Fibroblast of skin of back (primary cell): Measurements from ENCODE around the gene ATP5PO.
"Not testable (repeated sequence)": the region's sequence is repeated elsewhere in the genome, so short reads cannot be mapped to it uniquely, and the experiment has no call there.

ENCODE experiments used
- DNase-seq: peaks from one replicate; pipeline ENCODE4 v3.0.0-alpha.2; 2013

ATP5PO gene

GRCh38 chr21:33897739-33898138 lies 17.9 kb downstream of the ATP5PO start:
- no peak for DNase-seq

- DNase-seq, result no peak
Measured at GRCh38 chr21:33897098-33897497, 18.5 kb downstream of the ATP5PO start.

GRCh38 chr21:33896691-33897090 lies 18.9 kb downstream of the ATP5PO start:
- DNase-seq, result no peak

GRCh38 chr21:33895356-33895755 lies 20.2 kb downstream of the ATP5PO start:
- no peak for DNase-seq

- DNase-seq, result peak; percentile 88
Measured at GRCh38 chr21:33894736-33895288, 20.8 kb downstream of the ATP5PO start.

- no peak for DNase-seq
Measured at GRCh38 chr21:33893917-33894316, 21.7 kb downstream of the ATP5PO start.

GRCh38 chr21:33892853-33893252 lies 22.8 kb downstream of the ATP5PO start:
- DNase-seq, result no peak

GRCh38 chr21:33890187-33890586 lies 25.4 kb downstream of the ATP5PO start:
- DNase-seq, result no peak

- DNase-seq, result no peak
Measured at GRCh38 chr21:33886321-33886720, 29.3 kb downstream of the ATP5PO start.

GRCh38 chr21:33885172-33885514 lies 30.5 kb downstream of the ATP5PO start:
- no peak for DNase-seq

GRCh38 chr21:33884376-33885171 lies 31.0 kb downstream of the ATP5PO start:
- peak; percentile 32 for DNase-seq

GRCh38 chr21:33883118-33883517 lies 32.5 kb downstream of the ATP5PO start:
- DNase-seq, result no peak

- DNase-seq, result no peak
Measured at GRCh38 chr21:33881689-33882440, 33.7 kb downstream of the ATP5PO start.

- no peak for DNase-seq
Measured at GRCh38 chr21:33880626-33881025, 35.0 kb downstream of the ATP5PO start.

GRCh38 chr21:33878824-33879223 lies 36.8 kb downstream of the ATP5PO start:
- DNase-seq, result no peak

- DNase-seq, result no peak
Measured at GRCh38 chr21:33875026-33875695, 40.4 kb downstream of the ATP5PO start.

- no peak for DNase-seq
Measured at GRCh38 chr21:33874161-33874560, 41.4 kb downstream of the ATP5PO start.

- no peak for DNase-seq
Measured at GRCh38 chr21:33872881-33873515, 42.6 kb downstream of the ATP5PO start.

- peak; percentile 50 for DNase-seq
Measured at GRCh38 chr21:33871171-33871570, 44.4 kb downstream of the ATP5PO start.

- DNase-seq, result no peak
Measured at GRCh38 chr21:33870768-33871167, 44.8 kb downstream of the ATP5PO start.

GRCh38 chr21:33869873-33870272 lies 45.7 kb downstream of the ATP5PO start:
- no peak for DNase-seq

GRCh38 chr21:33867868-33868267 lies 47.7 kb downstream of the ATP5PO start:
- not testable (repeated sequence) for DNase-seq

GRCh38 chr21:33866826-33867225 lies 48.8 kb downstream of the ATP5PO start:
- DNase-seq, result peak; percentile 34
